ENCODE data around the gene CHSY3. TPM values are rescaled to one million over a fixed set of nuclear protein-coding genes. Genes with fewer than 3 reads are reported as not detected.

CHSY3 gene
- polyA plus RNA-seq, 1 experiment: 0.67 TPM

- POLR2A ChIA-PET: no interaction called here
- no peak overlapping the region for H3K27ac ChIP-seq (ENCODE audit: low read depth, low read length)
- H3K9me3 ChIP-seq (ENCODE audit: control insufficient read depth, insufficient read depth, low read length): no peaks in the 10 kb centered on the region
- H3K4me3 ChIP-seq (ENCODE audit: low read depth, low read length): no peak overlapping the region
- DNase-seq (ENCODE audit: low read depth, low spot score): no peak
- CTCF ChIA-PET: no interaction called here
- H3K27me3 ChIP-seq (ENCODE audit: control insufficient read depth, insufficient read depth, low read length): no peaks in the 10 kb centered on the region
- no peak for TF ChIP-seq CTCF (IDR thresholded peaks at IDR 0.05; ENCODE audit: low read depth, low read length)
These were observed 119.3 kb downstream of the CHSY3 start for GRCh38 chr5:130023604-130024003.

DNA sequence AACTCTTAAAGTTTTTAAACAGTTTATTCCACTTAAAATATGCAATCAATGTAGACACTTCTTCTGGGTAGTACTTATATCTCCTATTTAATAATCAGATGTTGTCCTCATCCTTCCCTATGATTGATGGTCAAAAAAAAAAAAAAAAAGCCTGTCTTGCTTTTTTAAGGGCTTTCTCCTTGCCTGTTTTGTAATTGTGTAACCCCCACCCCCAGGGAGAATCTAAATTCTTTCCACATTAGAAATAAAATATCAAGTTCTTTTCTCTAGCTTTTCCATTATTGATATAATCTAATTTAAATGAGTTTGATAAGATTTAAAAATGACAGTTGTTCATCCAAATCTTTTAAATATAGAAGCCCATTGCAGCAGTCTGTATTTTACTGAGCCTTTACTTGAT is 119.7 kb downstream of the CHSY3 start:
- Histone ChIP-seq H3K27me3 (ENCODE audit: control insufficient read depth, insufficient read depth, low read length) (no peaks in the 10 kb centered on the region), H3K9me3 (ENCODE audit: control insufficient read depth, insufficient read depth, low read length) (no peaks in the 10 kb centered on the region), H3K27ac (ENCODE audit: low read depth, low read length) (no peak overlapping the region), H3K4me3 (ENCODE audit: low read depth, low read length) (no peak overlapping the region)
- DNase-seq (ENCODE audit: low read depth, low spot score): no peak
- ChIA-PET POLR2A (no interaction called here), CTCF (no interaction called here)
- TF ChIP-seq CTCF (IDR thresholded peaks at IDR 0.05; ENCODE audit: low read depth, low read length): no peak

DNA sequence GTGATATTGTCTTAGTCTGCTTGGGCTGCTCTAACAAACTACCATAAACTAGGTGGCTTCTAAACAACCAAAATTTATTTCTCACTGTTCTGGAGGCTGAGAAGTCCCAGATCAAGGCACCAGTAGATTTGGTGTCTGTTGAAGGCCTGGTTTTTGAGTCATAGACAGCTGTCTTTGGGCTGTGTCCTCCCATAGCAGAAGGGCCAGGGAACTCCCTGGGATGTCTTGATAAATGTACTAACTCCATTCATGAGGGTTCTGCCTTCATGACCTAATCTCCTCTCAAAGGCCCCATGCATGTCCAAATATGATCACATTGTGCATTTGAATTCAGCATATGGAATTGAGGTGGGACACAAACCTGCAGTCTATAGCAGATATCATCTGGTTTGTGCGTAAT is 121.2 kb downstream of the CHSY3 start:
- H3K9me3 ChIP-seq (ENCODE audit: control insufficient read depth, insufficient read depth, low read length): no peaks in the 10 kb centered on the region
- POLR2A ChIA-PET: no interaction called here
- H3K27me3 ChIP-seq (ENCODE audit: control insufficient read depth, insufficient read depth, low read length): no peaks in the 10 kb centered on the region
- H3K4me3 ChIP-seq (ENCODE audit: low read depth, low read length): no peak overlapping the region
- H3K27ac ChIP-seq (ENCODE audit: low read depth, low read length): no peak overlapping the region
- no peak for TF ChIP-seq CTCF (IDR thresholded peaks at IDR 0.05; ENCODE audit: low read depth, low read length)
- DNase-seq (ENCODE audit: low read depth, low spot score): no peak
- CTCF ChIA-PET: no interaction called here

- no peak for DNase-seq (ENCODE audit: low read depth, low spot score)
- Histone ChIP-seq H3K4me3 (ENCODE audit: low read depth, low read length) (no peak overlapping the region), H3K27ac (ENCODE audit: low read depth, low read length) (no peak overlapping the region), H3K27me3 (ENCODE audit: control insufficient read depth, insufficient read depth, low read length) (no peaks in the 10 kb centered on the region), H3K9me3 (ENCODE audit: control insufficient read depth, insufficient read depth, low read length) (no peaks in the 10 kb centered on the region)
- POLR2A ChIA-PET: no interaction called here
- TF ChIP-seq CTCF (IDR thresholded peaks at IDR 0.05; ENCODE audit: low read depth, low read length): no peak
- CTCF ChIA-PET: no interaction called here
These were observed 128.5 kb downstream of the CHSY3 start for GRCh38 chr5:130032807-130033206.

DNA sequence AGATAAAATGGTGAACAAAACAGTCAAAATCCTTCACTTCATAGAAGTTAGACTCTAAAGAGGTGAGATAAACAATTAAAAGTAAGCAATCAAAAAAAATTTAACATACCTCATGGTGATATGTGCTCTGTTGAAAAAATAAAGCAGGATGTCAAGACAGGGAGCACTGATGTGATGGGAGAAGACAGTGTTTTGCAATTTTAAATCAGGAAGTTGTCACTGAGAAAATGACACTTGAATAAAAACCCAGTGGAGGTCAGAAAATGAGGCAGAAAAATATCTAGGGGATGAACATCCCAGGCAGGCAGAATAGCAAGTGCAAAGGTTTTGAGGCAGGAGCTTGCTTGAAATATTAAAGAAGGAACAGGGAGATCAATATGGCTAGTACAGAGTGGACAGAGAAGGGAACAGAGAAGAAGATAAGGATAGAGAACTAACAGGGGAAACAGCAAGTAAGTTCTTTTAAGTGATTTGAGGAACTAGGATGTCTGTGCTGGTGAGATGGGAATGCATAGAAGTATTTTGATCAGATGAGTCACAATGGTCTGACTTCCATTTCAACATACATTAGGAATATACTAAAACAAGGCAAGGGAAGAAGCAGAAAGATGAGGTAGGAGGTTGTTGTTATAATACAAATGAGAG is 130.4 kb downstream of the CHSY3 start:
- DNase-seq (ENCODE audit: low read depth, low spot score): peak; percentile 10
- Histone ChIP-seq H3K4me3 (ENCODE audit: low read depth, low read length) (no peak overlapping the region), H3K27me3 (ENCODE audit: control insufficient read depth, insufficient read depth, low read length) (no peaks in the 10 kb centered on the region), H3K9me3 (ENCODE audit: control insufficient read depth, insufficient read depth, low read length) (no peaks in the 10 kb centered on the region), H3K27ac (ENCODE audit: low read depth, low read length) (no peak overlapping the region)
- POLR2A ChIA-PET: no interaction called here
- TF ChIP-seq CTCF (IDR thresholded peaks at IDR 0.05; ENCODE audit: low read depth, low read length): no peak
- CTCF ChIA-PET: no interaction called here
